ENCODE data around the gene HPSE2. TPM values are rescaled to one million over a fixed set of nuclear protein-coding genes. Genes with fewer than 3 reads are reported as not detected.

HPSE2 gene
- total and polyA plus RNA-seq, 7 experiments from 2014 or later = not detected

Small RNA genes within 50 kb of the gene (microRNA-seq; reads per million reads assigned to microRNA genes)
- gene MIR4685 (ENCODE audit: borderline microRNAs expressed) (1.6 reads per million), gene MIR6507 (ENCODE audit: borderline microRNAs expressed) (not detected)

Other genes starting within 250 kb of the HPSE2 start
- gene CNNM1, start 93.5 kb upstream of the HPSE2 start, total RNA-seq = 1 to 10 TPM in 1 of 5 experiments, under 1 TPM in 4; 0.24 to 1.9 (median 0.57) TPM
- gene CNNM1, start 93.5 kb upstream of the HPSE2 start, polyA plus RNA-seq = under 1 TPM; 0.12 to 0.30 TPM
- 10 to 100 TPM in 3 of 5 experiments, 1 to 10 TPM in 2; 8.0 to 22.2 (median 10.2) TPM for gene GOT1, start 194.8 kb upstream of the HPSE2 start, total RNA-seq
- gene GOT1, start 194.8 kb upstream of the HPSE2 start, polyA plus RNA-seq = 10 to 100 TPM; 14.4 to 18.8 TPM